OCI-LY3 (cell line): Measurements from ENCODE around the gene COLGALT1.

Experiments
- H2AFZ ChIP-seq: fragments of 200-600, 300-600 bp; shearing (Covaris generic); 2 replicates; pipeline ENCODE4 v1.6.0; 2014; ENCODE audit warnings: antibody characterized with exemption, low read depth, low read length
- H3K27ac ChIP-seq: fragments of 200-600, 300-600 bp; sonication (generic); 2 replicates; pipeline ENCODE4 v1.5.1; 2014; ENCODE audit warnings: mild to moderate bottlenecking, low read length, moderate library complexity, mixed read lengths
- H3K27me3 ChIP-seq: fragments of 200-600, 300-600 bp; sonication (generic); 2 replicates; pipeline ENCODE4 v1.6.1; 2014; ENCODE audit warnings: low read depth, low read length, mixed read lengths
- H3K36me3 ChIP-seq: fragments of 200-600, 300-600 bp; sonication (generic); replicated peaks from 2 replicates; pipeline ENCODE3; 2014; ENCODE audit warnings: low read depth, low read length, mixed read lengths
- H3K4me1 ChIP-seq: fragments of 300-600, 200-600 bp; sonication (generic); 2 replicates; pipeline ENCODE4 v1.6.1; 2014; ENCODE audit warnings: low read length, mixed read lengths
- H3K4me2 ChIP-seq: fragments of 200-600, 300-600 bp; sonication (generic); 2 replicates; pipeline ENCODE4 v1.6.1; 2014; ENCODE audit warnings: low read length, mixed read lengths
- H3K4me3 ChIP-seq: fragments of 300-600, 200-600 bp; sonication (generic); 2 replicates; pipeline ENCODE4 v1.5.1; 2014; ENCODE audit warnings: antibody characterized with exemption, mild to moderate bottlenecking, low read length, moderate library complexity
- H3K79me2 ChIP-seq: fragments of 300-600, 200-600 bp; shearing (Covaris generic); 2 replicates; pipeline ENCODE4 v1.6.1; 2014; ENCODE audit warnings: mild to moderate bottlenecking, low read length, mixed read lengths
- H3K9ac ChIP-seq: fragments of 300-600, 200-600 bp; shearing (Covaris generic); 2 replicates; pipeline ENCODE4 v1.6.0; 2014; ENCODE audit warnings: mild to moderate bottlenecking, low read length, moderate library complexity
- H3K9me3 ChIP-seq: fragments of 200-600, 300-600 bp; shearing (Covaris generic); 2 replicates; pipeline ENCODE4 v1.6.1; 2014; ENCODE audit warnings: low read length, mixed read lengths; ENCODE audit not compliant: insufficient read depth
- H4K20me1 ChIP-seq: fragments of 200-600, 300-600 bp; sonication (generic); 2 replicates; pipeline ENCODE4 v1.6.1; 2016; ENCODE audit warnings: low read length, mixed read lengths; ENCODE audit not compliant: insufficient read depth
- EZH2phosphoT487 ChIP-seq: fragments of 200-600 bp; shearing (Covaris generic); IDR thresholded peaks from 2 replicates; pipeline ENCODE4 v1.6.1; 2018; ENCODE audit warnings: antibody characterized with exemption, mixed run types, low read depth
- TF ChIP-seq, protein P1 (sequence below): fragments of 200-600, 300-600 bp; sonication (generic); IDR thresholded peaks from 2 replicates; pipeline ENCODE4 v1.5.1; 2014; ENCODE audit warnings: antibody characterized with exemption, low read length, low read depth

The COLGALT1 gene

DNA sequence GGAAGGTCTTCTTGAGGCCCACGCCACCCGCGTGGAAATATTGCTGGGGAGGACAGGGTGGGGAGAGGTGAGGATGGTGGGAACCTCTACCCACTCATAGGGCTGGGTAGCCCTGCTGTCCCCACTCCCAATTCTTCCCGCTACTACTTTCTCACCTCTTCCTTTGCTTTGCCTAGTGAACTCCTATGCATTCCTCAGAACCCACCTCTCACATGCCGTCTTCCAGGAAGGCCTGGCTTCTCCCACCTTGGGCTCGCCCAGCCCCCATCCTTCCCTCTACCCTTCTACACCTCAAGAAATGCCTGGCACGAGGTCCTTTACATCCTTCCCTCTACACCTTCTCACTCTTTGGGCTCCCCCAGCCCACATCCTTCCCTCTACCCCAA lies 62.4 kb downstream of the COLGALT1 start:
- Histone ChIP-seq H2AFZ (no peak overlapping the region), H3K4me1 (peaks cover 14% of the 10 kb centered on the region; the same call in 1 of the 2 replicates), H3K27me3 (peaks cover 21% of the 10 kb centered on the region; the same call in 1 of the 2 replicates), H3K9me3 (no peaks in the 10 kb centered on the region), H3K36me3 (no peaks in the 10 kb centered on the region), H3K27ac (no peak overlapping the region), H3K4me3 (no peak overlapping the region), H4K20me1 (no peaks in the 10 kb centered on the region), H3K9ac (no peak overlapping the region), H3K4me2 (no peak overlapping the region), H3K79me2 (no peaks in the 10 kb centered on the region)
- TF ChIP-seq EZH2phosphoT487 = no peak
- TF ChIP-seq, protein P1, sequence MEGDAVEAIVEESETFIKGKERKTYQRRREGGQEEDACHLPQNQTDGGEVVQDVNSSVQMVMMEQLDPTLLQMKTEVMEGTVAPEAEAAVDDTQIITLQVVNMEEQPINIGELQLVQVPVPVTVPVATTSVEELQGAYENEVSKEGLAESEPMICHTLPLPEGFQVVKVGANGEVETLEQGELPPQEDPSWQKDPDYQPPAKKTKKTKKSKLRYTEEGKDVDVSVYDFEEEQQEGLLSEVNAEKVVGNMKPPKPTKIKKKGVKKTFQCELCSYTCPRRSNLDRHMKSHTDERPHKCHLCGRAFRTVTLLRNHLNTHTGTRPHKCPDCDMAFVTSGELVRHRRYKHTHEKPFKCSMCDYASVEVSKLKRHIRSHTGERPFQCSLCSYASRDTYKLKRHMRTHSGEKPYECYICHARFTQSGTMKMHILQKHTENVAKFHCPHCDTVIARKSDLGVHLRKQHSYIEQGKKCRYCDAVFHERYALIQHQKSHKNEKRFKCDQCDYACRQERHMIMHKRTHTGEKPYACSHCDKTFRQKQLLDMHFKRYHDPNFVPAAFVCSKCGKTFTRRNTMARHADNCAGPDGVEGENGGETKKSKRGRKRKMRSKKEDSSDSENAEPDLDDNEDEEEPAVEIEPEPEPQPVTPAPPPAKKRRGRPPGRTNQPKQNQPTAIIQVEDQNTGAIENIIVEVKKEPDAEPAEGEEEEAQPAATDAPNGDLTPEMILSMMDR = no peak

DNA sequence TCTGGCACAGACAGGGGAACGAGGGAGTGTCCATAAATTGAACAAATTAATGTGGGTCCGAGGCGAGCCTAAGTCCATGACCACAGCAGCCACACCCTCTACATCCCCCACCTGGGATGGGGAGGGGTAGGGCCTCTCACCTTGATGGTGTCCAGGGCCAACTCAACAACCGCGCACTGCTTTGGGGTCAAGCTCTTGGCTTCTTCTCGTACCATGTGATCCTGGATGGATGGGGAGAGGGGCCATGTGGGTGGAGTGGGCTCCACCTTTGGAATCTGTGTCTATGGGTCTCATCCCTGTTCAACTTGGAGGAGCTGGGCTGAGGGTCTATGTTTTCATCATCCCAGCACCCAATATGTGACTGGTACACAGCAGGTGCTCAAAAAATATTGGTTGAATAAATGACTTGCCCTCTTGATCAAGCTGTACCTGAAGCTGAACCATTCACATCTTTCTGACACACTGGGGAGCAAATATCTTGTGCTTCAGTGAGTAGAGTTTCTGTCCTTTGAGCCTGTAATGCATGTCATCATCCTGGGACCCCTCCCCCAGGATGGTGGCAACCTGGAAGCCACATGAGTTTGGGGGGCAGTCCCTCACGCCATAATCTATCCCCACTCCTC lies 62.9 kb downstream of the COLGALT1 start:
- no peak for TF ChIP-seq EZH2phosphoT487
- TF ChIP-seq, protein P1 = no peak
- peaks cover 21% of the 10 kb centered on the region; the same call in 1 of the 2 replicates for H3K27me3 ChIP-seq
- H3K9ac ChIP-seq = no peak overlapping the region
- H2AFZ ChIP-seq = no peak overlapping the region
- no peak overlapping the region for H3K4me2 ChIP-seq
- peaks cover 14% of the 10 kb centered on the region; the same call in 1 of the 2 replicates for H3K4me1 ChIP-seq
- H3K9me3 ChIP-seq = no peaks in the 10 kb centered on the region
- no peak overlapping the region for H3K4me3 ChIP-seq
- H3K27ac ChIP-seq = no peak overlapping the region
- H3K36me3 ChIP-seq = no peaks in the 10 kb centered on the region
- H3K79me2 ChIP-seq = no peaks in the 10 kb centered on the region
- H4K20me1 ChIP-seq = no peaks in the 10 kb centered on the region

DNA sequence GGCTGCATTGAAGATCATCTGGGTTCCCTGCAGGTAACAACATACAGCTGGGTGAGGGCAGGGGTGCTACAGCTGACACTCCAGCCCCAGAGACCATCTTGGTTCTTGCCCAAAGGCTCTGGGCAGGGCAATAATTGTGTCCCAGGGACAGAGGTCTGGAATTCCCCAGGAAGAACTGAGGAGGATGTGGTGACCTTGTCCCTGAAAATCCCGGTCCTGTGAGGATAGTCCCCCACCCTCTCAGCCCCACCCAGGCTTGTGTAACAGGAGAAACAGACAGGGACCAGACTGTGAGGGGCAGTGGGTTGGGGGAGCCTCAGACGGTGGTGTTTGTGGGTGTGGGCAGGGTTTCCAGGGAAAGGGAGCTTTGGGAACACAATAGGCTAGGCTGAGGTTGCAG lies 63.5 kb downstream of the COLGALT1 start:
- Histone ChIP-seq H4K20me1 (no peaks in the 10 kb centered on the region), H3K4me2 (no peak overlapping the region), H3K4me1 (peaks cover 14% of the 10 kb centered on the region; the same call in 1 of the 2 replicates), H3K27me3 (peaks cover 21% of the 10 kb centered on the region; the same call in 1 of the 2 replicates), H3K36me3 (no peaks in the 10 kb centered on the region), H3K9ac (no peak overlapping the region), H3K4me3 (no peak overlapping the region), H2AFZ (no peak overlapping the region), H3K9me3 (no peaks in the 10 kb centered on the region), H3K27ac (no peak overlapping the region), H3K79me2 (no peaks in the 10 kb centered on the region)
- TF ChIP-seq, protein P1 = no peak
- TF ChIP-seq EZH2phosphoT487 = no peak

DNA sequence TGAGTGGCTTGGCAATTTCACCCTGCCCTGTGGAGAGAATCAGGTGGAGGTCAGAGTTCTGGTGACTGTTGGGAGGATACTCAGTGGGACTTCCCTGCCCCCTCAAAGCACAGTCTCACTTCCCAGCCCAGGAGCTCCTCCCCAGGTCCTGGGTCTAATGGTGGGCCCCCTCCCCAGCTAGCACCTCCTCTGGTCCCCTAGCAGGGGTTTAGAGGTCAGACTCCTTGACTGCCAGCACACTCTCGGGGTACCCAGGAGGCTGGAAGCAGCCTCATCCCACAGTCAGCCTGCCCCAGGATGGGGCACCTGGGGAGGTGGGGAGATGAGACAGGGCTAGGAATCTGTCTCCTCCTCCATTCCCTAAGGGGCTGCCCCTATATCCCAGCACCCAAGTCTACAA lies 65.2 kb downstream of the COLGALT1 start:
- H3K4me3 ChIP-seq = no peak overlapping the region
- H3K79me2 ChIP-seq = no peaks in the 10 kb centered on the region
- no peaks in the 10 kb centered on the region for H4K20me1 ChIP-seq
- TF ChIP-seq, protein P1 = no peak
- TF ChIP-seq EZH2phosphoT487 = no peak
- H3K4me2 ChIP-seq = no peak overlapping the region
- peaks cover 21% of the 10 kb centered on the region; the same call in 1 of the 2 replicates for H3K27me3 ChIP-seq
- no peaks in the 10 kb centered on the region for H3K36me3 ChIP-seq
- H3K9me3 ChIP-seq = no peaks in the 10 kb centered on the region
- H3K27ac ChIP-seq = no peak overlapping the region
- no peak overlapping the region for H3K9ac ChIP-seq
- H3K4me1 ChIP-seq = peaks cover 14% of the 10 kb centered on the region; the same call in 1 of the 2 replicates
- H2AFZ ChIP-seq = no peak overlapping the region
